Body of pancreas (tissue), 4 donors: ENCODE measurements around the gene EXOC2. TPM values are rescaled to one million over a fixed set of nuclear protein-coding genes. Genes with fewer than 3 reads are reported as not detected.

Source experiments
- ATAC-seq: fragments of 150-250 bp; one replicate; pipeline ENCODE4 v1.9.1; 2016
- DNase-seq, 4 donors: peaks; one replicate each; pipeline ENCODE4 v3.0.0-alpha.2; 2019
- H3K27ac ChIP-seq, 4 donors: fragments of 200-600 bp; sonication (generic); 1 replicate in 3 of 4; 2 replicates in 1 of 4; pipeline versions ENCODE4 v1.5.1 to v1.6.1; 2016 to 2019; ENCODE audit warnings: mild to moderate bottlenecking in 1 of 4, mixed read lengths in 1 of 4, moderate library complexity in 1 of 4
- H3K27me3 ChIP-seq, 2 donors: fragments of 200-600 bp; sonication (generic); one replicate each; pipeline ENCODE4 v1.6.0; 2016; ENCODE audit warnings: mild to moderate bottlenecking in 1 of 2
- H3K36me3 ChIP-seq, 2 donors: fragments of 200-600 bp; sonication (generic); replicated peaks in 1 of 2; 2 replicates each; pipeline ENCODE4 v1.5.1; 2016; ENCODE audit warnings: low read depth in 2 of 2; ENCODE audit not compliant: insufficient read depth in 1 of 2
- H3K4me1 ChIP-seq: fragments of 200-600 bp; sonication (generic); one replicate; pipeline ENCODE4 v1.6.0; 2016
- H3K4me3 ChIP-seq, 2 donors: fragments of 200-600 bp; sonication (generic); 1 replicate in 1 of 2; 2 replicates in 1 of 2; pipeline ENCODE4 v1.5.1; 2016 to 2019
- H3K9me3 ChIP-seq, 3 donors: fragments of 200-600 bp; sonication (generic); 1 replicate in 2 of 3; 2 replicates in 1 of 3; pipeline ENCODE4 v1.5.1; 2016
- POLR2A ChIP-seq, 3 donors: fragments of 450-650 bp; IDR thresholded peaks; one replicate each; pipeline ENCODE4 v1.6.1; 2016; ENCODE audit warnings: antibody characterized with exemption in 3 of 3, mild to moderate bottlenecking in 2 of 3
- WGBS, 2 donors: methylation state at CpG; one replicate each; pipeline ENCODE4 v1.1.5; 2017; 5-methylcytosine and 5-hydroxymethylcytosine counted together
- intact Hi-C: fragments of 100-400 bp; cut with DNase I; formaldehyde crosslinking; loops from one replicate; pipeline ENCODE4 v1.15.1; 2023
- total RNA-seq, 2 donors: library from RNA; depleted of rRNA; stranded (reverse); fragments of >200 nt; gene quantifications; one replicate each; pipeline ENCODE4 v1.1.0, GENCODE V29; 2016
- TF ChIP-seq, protein P1 (sequence below), 7 experiments: fragments of 450-650 bp in 4 of 7; fragments of 200-600 bp in 3 of 7; sonication (generic) in 3 of 7; IDR thresholded peaks; one replicate each; pipeline ENCODE4 v1.5.1; 2016 to 2019; ENCODE audit warnings: antibody characterized with exemption in 7 of 7

EXOC2 gene
- total RNA-seq, 2 donors from 2014 or later = 10.5 to 10.6 TPM

DNA sequence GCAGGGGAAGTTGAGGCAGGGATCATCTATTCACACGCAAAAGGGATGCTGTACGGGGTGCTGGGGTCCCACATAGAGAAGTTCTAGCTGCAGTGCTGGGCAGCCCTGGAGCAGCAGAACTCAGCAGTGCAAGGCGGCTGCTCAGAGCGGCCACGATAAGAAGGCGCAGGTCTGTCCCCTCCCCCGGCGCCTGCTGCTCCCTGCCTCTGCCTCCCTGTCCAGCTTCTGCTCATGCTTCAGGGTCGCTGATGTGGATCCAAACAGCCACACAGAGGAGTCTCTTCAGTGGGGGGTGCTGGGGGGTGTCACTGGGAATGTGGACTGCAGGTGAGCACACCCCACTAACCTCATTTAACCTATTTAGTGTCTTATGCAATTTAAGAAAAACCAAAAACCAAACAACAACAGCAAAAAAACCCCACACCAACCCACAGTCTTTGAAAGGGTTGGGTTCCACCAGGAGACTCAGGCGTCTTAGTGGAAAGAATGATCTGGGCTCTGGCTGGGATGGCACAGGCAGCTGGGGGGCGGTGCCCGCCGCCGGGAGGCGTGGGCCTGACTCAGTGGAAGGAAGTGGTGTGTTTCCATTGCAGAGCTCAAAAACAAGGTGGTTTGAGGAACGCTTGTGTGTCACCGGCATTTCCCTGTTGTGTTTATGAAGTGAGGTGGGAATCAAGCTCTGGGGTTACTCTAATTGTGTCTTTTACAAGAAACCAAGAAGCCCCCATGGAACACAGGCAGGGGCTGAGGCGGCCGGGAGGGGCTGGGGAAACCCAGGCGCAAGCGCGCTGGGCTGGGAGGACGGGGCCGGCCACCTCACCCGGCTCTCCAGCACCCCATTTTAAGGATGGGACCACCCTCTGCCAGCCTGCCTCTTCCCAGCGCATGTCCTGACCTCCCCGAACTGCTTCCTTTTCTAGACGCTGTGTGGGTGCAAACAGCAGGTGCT, 246.2 kb downstream of the EXOC2 start:
- intact Hi-C loops = no loop called here
- no peak overlapping the region for H3K4me3 ChIP-seq
- ATAC-seq = no peak
- no peaks in the 10 kb centered on the region for H3K4me1 ChIP-seq
- H3K27ac ChIP-seq = no peak overlapping the region
- no peaks in the 10 kb centered on the region for H3K36me3 ChIP-seq
- 59 to 62% methylated on average over 27 to 28 of the region's 28 CpGs for WGBS, 2 donors
- TF ChIP-seq, protein P1, sequence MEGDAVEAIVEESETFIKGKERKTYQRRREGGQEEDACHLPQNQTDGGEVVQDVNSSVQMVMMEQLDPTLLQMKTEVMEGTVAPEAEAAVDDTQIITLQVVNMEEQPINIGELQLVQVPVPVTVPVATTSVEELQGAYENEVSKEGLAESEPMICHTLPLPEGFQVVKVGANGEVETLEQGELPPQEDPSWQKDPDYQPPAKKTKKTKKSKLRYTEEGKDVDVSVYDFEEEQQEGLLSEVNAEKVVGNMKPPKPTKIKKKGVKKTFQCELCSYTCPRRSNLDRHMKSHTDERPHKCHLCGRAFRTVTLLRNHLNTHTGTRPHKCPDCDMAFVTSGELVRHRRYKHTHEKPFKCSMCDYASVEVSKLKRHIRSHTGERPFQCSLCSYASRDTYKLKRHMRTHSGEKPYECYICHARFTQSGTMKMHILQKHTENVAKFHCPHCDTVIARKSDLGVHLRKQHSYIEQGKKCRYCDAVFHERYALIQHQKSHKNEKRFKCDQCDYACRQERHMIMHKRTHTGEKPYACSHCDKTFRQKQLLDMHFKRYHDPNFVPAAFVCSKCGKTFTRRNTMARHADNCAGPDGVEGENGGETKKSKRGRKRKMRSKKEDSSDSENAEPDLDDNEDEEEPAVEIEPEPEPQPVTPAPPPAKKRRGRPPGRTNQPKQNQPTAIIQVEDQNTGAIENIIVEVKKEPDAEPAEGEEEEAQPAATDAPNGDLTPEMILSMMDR (IDR thresholded peaks at IDR 0.05) = no peak
- TF ChIP-seq POLR2A (IDR thresholded peaks at IDR 0.05) = no peak
- no peak for DNase-seq
- H3K27me3 ChIP-seq = no peaks in the 10 kb centered on the region
- no peaks in the 10 kb centered on the region for H3K9me3 ChIP-seq

DNA sequence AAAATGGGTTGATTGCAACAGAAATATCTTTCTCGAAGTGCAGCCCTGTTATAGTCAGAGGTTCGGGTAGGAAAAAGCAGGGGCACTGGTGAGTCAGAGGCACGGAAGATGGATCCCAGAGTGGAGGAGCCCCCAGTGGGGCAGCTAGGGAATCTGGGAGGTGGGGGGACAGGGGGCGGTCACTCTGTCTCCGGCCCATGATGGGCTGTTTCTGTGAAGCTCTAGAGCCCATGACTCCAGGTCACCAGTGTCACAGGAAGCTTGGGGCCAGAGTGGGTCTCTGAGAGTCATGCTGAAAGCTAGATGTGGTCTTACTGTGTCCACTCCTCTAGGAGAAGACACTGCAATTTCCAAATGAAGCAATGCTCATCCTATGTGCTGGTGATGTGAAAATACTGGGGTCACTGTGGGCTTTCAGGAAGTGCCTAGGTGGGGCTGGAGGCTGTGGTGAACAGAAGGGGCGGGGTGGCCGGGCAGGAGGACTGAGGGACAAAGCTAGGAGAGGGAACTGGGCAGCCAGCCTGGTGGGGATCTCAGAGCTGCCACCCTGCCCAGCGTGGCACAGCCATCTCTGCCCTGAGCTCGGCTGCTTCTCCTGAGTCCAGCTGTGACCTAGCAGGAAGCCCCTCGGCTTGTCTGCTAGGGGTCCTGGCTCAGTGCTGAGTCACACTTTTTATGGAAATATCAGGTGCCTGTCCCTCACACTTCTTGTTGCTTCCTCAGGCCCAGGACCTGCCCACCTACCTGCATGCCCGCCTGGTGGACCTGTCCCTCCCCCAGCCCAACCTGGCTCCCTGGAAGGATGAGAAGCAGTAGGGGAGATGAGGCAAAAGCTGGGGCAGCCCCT, 247.1 kb downstream of the EXOC2 start:
- Histone ChIP-seq H3K9me3 (no peaks in the 10 kb centered on the region), H3K4me1 (no peaks in the 10 kb centered on the region), H3K27ac (no peak overlapping the region), H3K36me3 (no peaks in the 10 kb centered on the region), H3K27me3 (no peaks in the 10 kb centered on the region), H3K4me3 (no peak overlapping the region)
- 67 to 70% methylated on average over 9 to 11 of the region's 11 CpGs for WGBS, 2 donors
- no peak for ATAC-seq
- DNase-seq = no peak
- intact Hi-C loops = no loop called here
- TF ChIP-seq, protein P1 (IDR thresholded peaks at IDR 0.05) = no peak
- TF ChIP-seq POLR2A (IDR thresholded peaks at IDR 0.05) = no peak

DNA sequence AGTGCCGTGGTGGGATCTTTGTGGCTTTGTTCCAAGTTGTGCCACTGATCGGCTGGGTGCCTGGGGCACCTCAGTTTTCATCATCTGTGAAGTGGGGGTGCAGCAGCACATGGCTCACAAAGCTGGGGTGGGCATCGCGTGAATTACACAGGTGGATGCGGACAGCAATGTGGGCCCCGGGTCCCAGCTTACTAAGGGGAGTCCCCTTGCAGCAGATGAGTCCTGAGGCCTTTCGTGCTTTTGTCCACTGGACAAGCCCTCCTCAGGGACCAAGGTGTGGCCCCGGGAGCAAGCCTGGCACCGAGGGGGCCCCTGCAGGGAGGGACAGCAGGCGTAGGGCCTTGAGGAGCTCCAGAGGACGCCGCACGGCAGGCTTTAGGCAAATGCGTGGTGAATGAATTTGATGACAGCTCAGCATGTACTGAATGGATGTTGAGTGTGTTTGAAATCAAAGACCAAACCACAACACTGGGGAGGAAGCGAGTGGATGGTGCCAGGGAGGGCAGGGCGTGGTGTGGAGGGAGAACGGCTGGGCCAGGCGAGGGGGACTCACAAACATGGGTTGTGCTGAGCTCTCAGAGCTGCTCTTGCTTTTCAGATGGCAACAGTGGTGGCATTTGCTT, 248.2 kb downstream of the EXOC2 start:
- Histone ChIP-seq H3K9me3 (no peaks in the 10 kb centered on the region), H3K4me1 (no peaks in the 10 kb centered on the region), H3K27ac (no peak overlapping the region), H3K27me3 (no peaks in the 10 kb centered on the region), H3K36me3 (no peaks in the 10 kb centered on the region), H3K4me3 (no peak overlapping the region)
- intact Hi-C loops = no loop called here
- 71 to 76% methylated on average over 13 to 18 of the region's 18 CpGs for WGBS, 2 donors
- TF ChIP-seq, protein P1 (IDR thresholded peaks at IDR 0.05) = no peak
- no peak for TF ChIP-seq POLR2A (IDR thresholded peaks at IDR 0.05)
- ATAC-seq (no peak), DNase-seq (no peak)

DNA sequence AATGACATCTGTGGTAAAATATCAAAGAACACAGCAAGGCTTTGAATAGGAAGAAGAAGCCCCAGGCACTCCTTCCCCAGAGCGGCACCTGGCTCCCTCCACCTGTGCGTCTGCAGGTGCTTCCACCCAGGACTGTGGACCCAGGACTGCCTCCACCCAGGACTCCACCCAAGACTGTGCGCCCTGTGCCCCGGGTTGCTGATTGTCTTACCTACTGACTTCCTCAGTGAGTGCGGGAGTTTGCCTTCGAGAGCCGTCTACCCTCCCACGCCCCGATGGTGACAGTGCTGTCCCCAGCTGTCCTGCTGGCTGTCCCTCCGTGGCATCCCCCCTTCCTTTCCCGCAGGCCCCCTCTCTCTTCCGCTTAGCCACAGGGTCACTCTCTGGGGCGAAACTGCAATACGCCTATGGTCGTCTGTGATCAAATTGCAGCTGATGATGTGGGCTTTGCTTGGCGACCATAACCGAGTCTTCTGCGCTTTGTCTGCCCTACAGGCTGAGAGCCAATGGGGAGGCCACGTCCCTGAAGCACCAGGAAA, 249.2 kb downstream of the EXOC2 start:
- no peak for ATAC-seq
- Histone ChIP-seq H3K27ac (no peak overlapping the region), H3K4me1 (no peaks in the 10 kb centered on the region), H3K36me3 (no peaks in the 10 kb centered on the region), H3K9me3 (no peaks in the 10 kb centered on the region), H3K27me3 (no peaks in the 10 kb centered on the region), H3K4me3 (no peak overlapping the region)
- DNase-seq = no peak
- TF ChIP-seq POLR2A (IDR thresholded peaks at IDR 0.05) = no peak
- TF ChIP-seq, protein P1 (IDR thresholded peaks at IDR 0.05) = no peak
- intact Hi-C loops = no loop called here
- 68 to 79% methylated on average over 18 to 19 of the region's 19 CpGs for WGBS, 2 donors
